Measurements from ENCODE around the gene ATP6V1B1. TPM values are rescaled to one million over a fixed set of nuclear protein-coding genes. Genes with fewer than 3 reads are reported as not detected.

The ATP6V1B1 gene
- total RNA-seq, 1 donor from 2014 or later: 0.43 TPM

GRCh38 chr2:70922235-70923234 lies 13.2 kb upstream of the ATP6V1B1 start:
- intact Hi-C loops (cut with DNase I): loop anchor here (10.0 kb wide), 1 partner anchor 138 kb away; no protein-coding TSS in a partner anchor
- DNase-seq (ENCODE audit: low spot score): peak; percentile 29

GRCh38 chr2:70923378-70924015 lies 12.2 kb upstream of the ATP6V1B1 start:
- intact Hi-C loops (cut with DNase I): loop anchor here (10.0 kb wide), 1 partner anchor 139 kb away; no protein-coding TSS in a partner anchor
- DNase-seq (ENCODE audit: low spot score): peak; percentile 27

GRCh38 chr2:70926042-70926441 lies 9.7 kb upstream of the ATP6V1B1 start:
- DNase-seq (ENCODE audit: low spot score): peak; percentile 66
- intact Hi-C loops (cut with DNase I): loop anchor here (10.0 kb wide), 1 partner anchor 141 kb away; no protein-coding TSS in a partner anchor

- peak; percentile 39 for DNase-seq (ENCODE audit: low spot score)
- intact Hi-C loops (cut with DNase I): loop anchor here (10.0 kb wide), 1 partner anchor 142 kb away; no protein-coding TSS in a partner anchor
Measured at GRCh38 chr2:70927138-70927537, 8.6 kb upstream of the ATP6V1B1 start.

- intact Hi-C loops (cut with DNase I): loop anchor here (10.0 kb wide), 1 partner anchor 143 kb away; no protein-coding TSS in a partner anchor
- peak; percentile 33 for DNase-seq (ENCODE audit: low spot score)
Measured at GRCh38 chr2:70927641-70928040, 8.1 kb upstream of the ATP6V1B1 start.

GRCh38 chr2:70928366-70928765 lies 7.3 kb upstream of the ATP6V1B1 start:
- no peak for DNase-seq (ENCODE audit: low spot score)

GRCh38 chr2:70930371-70931329 lies 5.0 kb upstream of the ATP6V1B1 start:
- no peak for DNase-seq (ENCODE audit: low spot score)
- intact Hi-C loops (cut with DNase I): no loop called here

More at GRCh38 chr2:70928366-70928765, 7.3 kb upstream of the ATP6V1B1 start:
- intact Hi-C loops (cut with DNase I): loop anchor here (10.0 kb wide), 1 partner anchor 144 kb away; no protein-coding TSS in a partner anchor

- DNase-seq (ENCODE audit: low spot score): no peak
- intact Hi-C loops (cut with DNase I): no loop called here
Measured at GRCh38 chr2:70931376-70932000, 4.2 kb upstream of the ATP6V1B1 start.

GRCh38 chr2:70932631-70933230 lies 3.0 kb upstream of the ATP6V1B1 start:
- intact Hi-C loops (cut with DNase I): no loop called here
- DNase-seq (ENCODE audit: low spot score): no peak

GRCh38 chr2:70934981-70935380 lies 719 bp upstream of the ATP6V1B1 start:
- intact Hi-C loops (cut with DNase I): no loop called here
- peak; percentile 2 for DNase-seq (ENCODE audit: low spot score)

- intact Hi-C loops (cut with DNase I): no loop called here
- peak; percentile 62 for DNase-seq (ENCODE audit: low spot score)
Measured at GRCh38 chr2:70936165-70936978, 672 bp downstream of the ATP6V1B1 start.

GRCh38 chr2:70936979-70937811 lies 1.5 kb downstream of the ATP6V1B1 start:
- peak; percentile 56 for DNase-seq (ENCODE audit: low spot score)
- intact Hi-C loops (cut with DNase I): no loop called here

GRCh38 chr2:70937866-70938585 lies 2.3 kb downstream of the ATP6V1B1 start:
- DNase-seq (ENCODE audit: low spot score): peak; percentile 62
- intact Hi-C loops (cut with DNase I): no loop called here

- no peak for DNase-seq (ENCODE audit: low spot score)
Measured at GRCh38 chr2:70938586-70938950, 2.9 kb downstream of the ATP6V1B1 start.

GRCh38 chr2:70939001-70939838 lies 3.5 kb downstream of the ATP6V1B1 start:
- intact Hi-C loops (cut with DNase I): no loop called here
- peak; percentile 64 for DNase-seq (ENCODE audit: low spot score)

More at GRCh38 chr2:70938586-70938950, 2.9 kb downstream of the ATP6V1B1 start:
- intact Hi-C loops (cut with DNase I): no loop called here

Measured in cardiac septum (tissue), 1 donor.